Measurements from ENCODE around the gene ATP6V1C2. TPM values are rescaled to one million over a fixed set of nuclear protein-coding genes. Genes with fewer than 3 reads are reported as not detected.

ATP6V1C2 gene
- total and polyA plus RNA-seq, 9 of the 15 experiments (the other 6 are each of a cell fraction or from before 2014, with no cell fraction given), result 0.01 to 0.31 (median 0.10) TPM; not detected in 4

DNA sequence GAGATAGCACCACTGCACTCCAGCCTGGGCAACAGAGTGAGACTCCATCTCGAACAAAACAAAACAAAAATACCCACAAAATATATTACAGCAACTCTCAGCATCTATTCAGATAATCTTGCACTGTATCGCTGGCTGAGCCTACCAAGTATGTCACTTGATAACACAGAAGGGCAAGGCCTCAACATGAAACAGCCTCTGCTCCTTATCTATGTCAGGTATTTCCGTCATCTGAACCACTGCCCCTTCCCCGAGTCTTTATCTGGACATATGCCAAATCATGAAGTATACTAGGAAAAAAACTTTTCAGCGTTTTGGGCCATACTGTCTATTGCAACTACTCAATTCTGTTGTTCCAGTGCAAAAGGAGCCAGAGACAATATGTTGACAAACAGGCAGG lies 73.4 kb downstream of the ATP6V1C2 start (continued):
- TF ChIP-seq EP300 (IDR thresholded peaks at IDR 0.05; ENCODE audit: low read length) (0 out of 2 replicates have a peak, but pooled peaks have one; percentile 33), FOXK2 (conservative IDR thresholded peaks at IDR 0.05 in 1 of 2, IDR thresholded peaks at IDR 0.05 in 1 of 2; ENCODE audit: low read depth in 2 of 2) (no peak), PHF8 (IDR thresholded peaks at IDR 0.05; ENCODE audit: borderline replicate concordance, low read length) (no peak), CBFB (CRISPR knock-in tag; IDR thresholded peaks at IDR 0.05) (no peak), SAP30 (IDR thresholded peaks at IDR 0.05; ENCODE audit: borderline replicate concordance, insufficient read depth, low read depth, low read length, poor library complexity, severe bottlenecking) (no peak), PKNOX1 (IDR thresholded peaks at IDR 0.05) (no peak), GTF2A2 (tag; IDR thresholded peaks at IDR 0.05) (no peak), ZNF174 (CRISPR knock-in tag; IDR thresholded peaks at IDR 0.05) (no peak), GTF2F1 (IDR thresholded peaks at IDR 0.05; ENCODE audit: low read depth, low read length) (no peak), MEIS2 (IDR thresholded peaks at IDR 0.05; ENCODE audit: partially characterized antibody) (peak; percentile 48), ZNF695 (CRISPR knock-in tag; IDR thresholded peaks at IDR 0.05) (no peak), NCOA2 (IDR thresholded peaks at IDR 0.05; ENCODE audit: partially characterized antibody in 2 of 2) (no peak), NR2F6 (CRISPR knock-in tag; IDR thresholded peaks at IDR 0.05) (no peak), RBM22 (IDR thresholded peaks at IDR 0.05; ENCODE audit: low read depth, low read length, poor library complexity, severe bottlenecking) (no peak), ZNF3 (CRISPR knock-in tag; IDR thresholded peaks at IDR 0.05) (no peak), XRCC4 (IDR thresholded peaks at IDR 0.05; ENCODE audit: extremely low read depth, insufficient read depth, insufficient read length) (no peak), ZNF217 (CRISPR knock-in tag; IDR thresholded peaks at IDR 0.05) (no peak), SP1 (CRISPR knock-in tag; IDR thresholded peaks at IDR 0.05) (no peak), GABPB2 (CRISPR knock-in tag; conservative IDR thresholded peaks at IDR 0.05) (no peak), MCM5 (IDR thresholded peaks at IDR 0.05; ENCODE audit: low read depth) (no peak), ZNF699 (CRISPR knock-in tag; IDR thresholded peaks at IDR 0.05; ENCODE audit: insufficient replicate concordance) (no peak), CCAR2 (IDR thresholded peaks at IDR 0.05; ENCODE audit: low read depth, low read length) (no peak), ARNT (IDR thresholded peaks at IDR 0.05) (no peak), BMI1 (IDR thresholded peaks at IDR 0.05; ENCODE audit: low read length) (no peak), ZNF41 (CRISPR knock-in tag; conservative IDR thresholded peaks at IDR 0.05) (no peak), POLR2AphosphoS5 (IDR thresholded peaks at IDR 0.05; ENCODE audit: control insufficient read depth, insufficient read depth, low read depth, low read length) (no peak), ETS1 (conservative IDR thresholded peaks at IDR 0.05; ENCODE audit: control insufficient read depth, low read depth, low read length) (no peak)
- TF ChIP-seq, protein P1, sequence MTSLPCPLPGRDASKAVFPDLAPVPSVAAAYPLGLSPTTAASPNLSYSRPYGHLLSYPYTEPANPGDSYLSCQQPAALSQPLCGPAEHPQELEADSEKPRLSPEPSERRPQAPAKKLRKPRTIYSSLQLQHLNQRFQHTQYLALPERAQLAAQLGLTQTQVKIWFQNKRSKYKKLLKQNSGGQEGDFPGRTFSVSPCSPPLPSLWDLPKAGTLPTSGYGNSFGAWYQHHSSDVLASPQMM (CRISPR knock-in tag; IDR thresholded peaks at IDR 0.05), result no peak
- TF ChIP-seq, protein P2, sequence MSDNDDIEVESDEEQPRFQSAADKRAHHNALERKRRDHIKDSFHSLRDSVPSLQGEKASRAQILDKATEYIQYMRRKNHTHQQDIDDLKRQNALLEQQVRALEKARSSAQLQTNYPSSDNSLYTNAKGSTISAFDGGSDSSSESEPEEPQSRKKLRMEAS (CRISPR knock-in tag; IDR thresholded peaks at IDR 0.05), result no peak

Measured in K562 (cell line).